ENCODE results near the gene OR51V1.

Gene OR51V1

GRCh38 chr11:5210376-5210885, 9.9 kb upstream of the OR51V1 start:
- Histone ChIP-seq H3K9me3 (ENCODE audit: control insufficient read depth, low read length) (no peaks in the 10 kb centered on the region), H3K36me3 (ENCODE audit: control insufficient read depth, insufficient read depth, low read length) (no peaks in the 10 kb centered on the region), H3K4me3 (ENCODE audit: extremely low read depth, insufficient read depth, low read length, poor library complexity, severe bottlenecking) (no peak overlapping the region), H3K27ac (ENCODE audit: low read depth, low read length, severe bottlenecking) (no peak overlapping the region), H3K4me1 (ENCODE audit: control insufficient read depth, insufficient read depth, low read length, poor library complexity, severe bottlenecking) (no peaks in the 10 kb centered on the region)
- WGBS, 2 experiments (ENCODE audit: insufficient coverage in 2 of 2), result 77 to 78% methylated on average over 3 to 6 of the region's 7 CpGs

GRCh38 chr11:5204787-5205186, 4.3 kb upstream of the OR51V1 start:
- no peaks in the 10 kb centered on the region for H3K4me1 ChIP-seq (ENCODE audit: control insufficient read depth, insufficient read depth, low read length, poor library complexity, severe bottlenecking)
- no peaks in the 10 kb centered on the region for H3K9me3 ChIP-seq (ENCODE audit: control insufficient read depth, low read length)
- no peak overlapping the region for H3K4me3 ChIP-seq (ENCODE audit: extremely low read depth, insufficient read depth, low read length, poor library complexity, severe bottlenecking)
- H3K36me3 ChIP-seq (ENCODE audit: control insufficient read depth, insufficient read depth, low read length), result no peaks in the 10 kb centered on the region
- WGBS, 2 experiments (ENCODE audit: insufficient coverage in 2 of 2), result no CpG with 5 or more reads among the region's 1 CpG
- no peak overlapping the region for H3K27ac ChIP-seq (ENCODE audit: low read depth, low read length, severe bottlenecking)

GRCh38 chr11:5203366-5203765, 2.9 kb upstream of the OR51V1 start:
- Histone ChIP-seq H3K27ac (ENCODE audit: low read depth, low read length, severe bottlenecking) (no peak overlapping the region), H3K36me3 (ENCODE audit: control insufficient read depth, insufficient read depth, low read length) (no peaks in the 10 kb centered on the region), H3K9me3 (ENCODE audit: control insufficient read depth, low read length) (no peaks in the 10 kb centered on the region), H3K4me1 (ENCODE audit: control insufficient read depth, insufficient read depth, low read length, poor library complexity, severe bottlenecking) (no peaks in the 10 kb centered on the region), H3K4me3 (ENCODE audit: extremely low read depth, insufficient read depth, low read length, poor library complexity, severe bottlenecking) (no peak overlapping the region)
- 89% methylated on average over 1 of the region's 2 CpGs; no CpG with 5 or more reads in 1 of the 2 experiments for WGBS, 2 experiments (ENCODE audit: insufficient coverage in 2 of 2)

GRCh38 chr11:5198285-5198684, 2.2 kb downstream of the OR51V1 start:
- H3K4me1 ChIP-seq (ENCODE audit: control insufficient read depth, insufficient read depth, low read length, poor library complexity, severe bottlenecking), result no peaks in the 10 kb centered on the region
- H3K36me3 ChIP-seq (ENCODE audit: control insufficient read depth, insufficient read depth, low read length), result no peaks in the 10 kb centered on the region
- H3K4me3 ChIP-seq (ENCODE audit: extremely low read depth, insufficient read depth, low read length, poor library complexity, severe bottlenecking), result no peak overlapping the region
- no peak overlapping the region for H3K27ac ChIP-seq (ENCODE audit: low read depth, low read length, severe bottlenecking)
- H3K9me3 ChIP-seq (ENCODE audit: control insufficient read depth, low read length), result no peaks in the 10 kb centered on the region

GRCh38 chr11:5197536-5197935, 2.9 kb downstream of the OR51V1 start:
- Histone ChIP-seq H3K36me3 (ENCODE audit: control insufficient read depth, insufficient read depth, low read length) (no peaks in the 10 kb centered on the region), H3K27ac (ENCODE audit: low read depth, low read length, severe bottlenecking) (no peak overlapping the region), H3K4me3 (ENCODE audit: extremely low read depth, insufficient read depth, low read length, poor library complexity, severe bottlenecking) (no peak overlapping the region), H3K4me1 (ENCODE audit: control insufficient read depth, insufficient read depth, low read length, poor library complexity, severe bottlenecking) (no peaks in the 10 kb centered on the region), H3K9me3 (ENCODE audit: control insufficient read depth, low read length) (no peaks in the 10 kb centered on the region)
- 82 to 93% methylated on average over 3 of the region's 3 CpGs for WGBS, 2 experiments (ENCODE audit: insufficient coverage in 2 of 2)

GRCh38 chr11:5196731-5197130, 3.8 kb downstream of the OR51V1 start:
- H3K36me3 ChIP-seq (ENCODE audit: control insufficient read depth, insufficient read depth, low read length), result no peaks in the 10 kb centered on the region
- H3K9me3 ChIP-seq (ENCODE audit: control insufficient read depth, low read length), result no peaks in the 10 kb centered on the region
- no peak overlapping the region for H3K27ac ChIP-seq (ENCODE audit: low read depth, low read length, severe bottlenecking)
- 62 to 64% methylated on average over 3 of the region's 3 CpGs for WGBS, 2 experiments (ENCODE audit: insufficient coverage in 2 of 2)
- no peaks in the 10 kb centered on the region for H3K4me1 ChIP-seq (ENCODE audit: control insufficient read depth, insufficient read depth, low read length, poor library complexity, severe bottlenecking)
- no peak overlapping the region for H3K4me3 ChIP-seq (ENCODE audit: extremely low read depth, insufficient read depth, low read length, poor library complexity, severe bottlenecking)

GRCh38 chr11:5196067-5196466, 4.4 kb downstream of the OR51V1 start:
- Histone ChIP-seq H3K9me3 (ENCODE audit: control insufficient read depth, low read length) (no peaks in the 10 kb centered on the region), H3K27ac (ENCODE audit: low read depth, low read length, severe bottlenecking) (no peak overlapping the region), H3K4me3 (ENCODE audit: extremely low read depth, insufficient read depth, low read length, poor library complexity, severe bottlenecking) (no peak overlapping the region), H3K4me1 (ENCODE audit: control insufficient read depth, insufficient read depth, low read length, poor library complexity, severe bottlenecking) (no peaks in the 10 kb centered on the region), H3K36me3 (ENCODE audit: control insufficient read depth, insufficient read depth, low read length) (no peaks in the 10 kb centered on the region)
- 49 to 77% methylated on average over 3 to 5 of the region's 5 CpGs for WGBS, 2 experiments (ENCODE audit: insufficient coverage in 2 of 2)

- H3K9me3 ChIP-seq (ENCODE audit: control insufficient read depth, low read length), result peaks cover 5% of the 10 kb centered on the region
- H3K4me3 ChIP-seq (ENCODE audit: extremely low read depth, insufficient read depth, low read length, poor library complexity, severe bottlenecking), result no peak overlapping the region
- H3K27ac ChIP-seq (ENCODE audit: low read depth, low read length, severe bottlenecking), result no peak overlapping the region
- 40% methylated on average over 1 of the region's 1 CpG; no CpG with 5 or more reads in 1 of the 2 experiments for WGBS, 2 experiments (ENCODE audit: insufficient coverage in 2 of 2)
- no peaks in the 10 kb centered on the region for H3K4me1 ChIP-seq (ENCODE audit: control insufficient read depth, insufficient read depth, low read length, poor library complexity, severe bottlenecking)
- H3K36me3 ChIP-seq (ENCODE audit: control insufficient read depth, insufficient read depth, low read length), result no peaks in the 10 kb centered on the region
Measured at GRCh38 chr11:5192738-5193137, 7.7 kb downstream of the OR51V1 start.

- Histone ChIP-seq H3K9me3 (ENCODE audit: control insufficient read depth, low read length) (peaks cover 5% of the 10 kb centered on the region), H3K4me3 (ENCODE audit: extremely low read depth, insufficient read depth, low read length, poor library complexity, severe bottlenecking) (no peak overlapping the region), H3K36me3 (ENCODE audit: control insufficient read depth, insufficient read depth, low read length) (no peaks in the 10 kb centered on the region), H3K4me1 (ENCODE audit: control insufficient read depth, insufficient read depth, low read length, poor library complexity, severe bottlenecking) (no peaks in the 10 kb centered on the region), H3K27ac (ENCODE audit: low read depth, low read length, severe bottlenecking) (no peak overlapping the region)
- 86 to 100% methylated on average over 1 of the region's 2 CpGs for WGBS, 2 experiments (ENCODE audit: insufficient coverage in 2 of 2)
Measured at GRCh38 chr11:5188201-5188600, 12.3 kb downstream of the OR51V1 start.

GRCh38 chr11:5178046-5178837, 22.2 kb downstream of the OR51V1 start:
- H3K36me3 ChIP-seq (ENCODE audit: control insufficient read depth, insufficient read depth, low read length), result no peaks in the 10 kb centered on the region
- no peak overlapping the region for H3K27ac ChIP-seq (ENCODE audit: low read depth, low read length, severe bottlenecking)
- H3K4me1 ChIP-seq (ENCODE audit: control insufficient read depth, insufficient read depth, low read length, poor library complexity, severe bottlenecking), result no peaks in the 10 kb centered on the region
- 80 to 83% methylated on average over 9 of the region's 10 CpGs for WGBS, 2 experiments (ENCODE audit: insufficient coverage in 2 of 2)
- no peaks in the 10 kb centered on the region for H3K9me3 ChIP-seq (ENCODE audit: control insufficient read depth, low read length)
- no peak overlapping the region for H3K4me3 ChIP-seq (ENCODE audit: extremely low read depth, insufficient read depth, low read length, poor library complexity, severe bottlenecking)

- no peaks in the 10 kb centered on the region for H3K36me3 ChIP-seq (ENCODE audit: control insufficient read depth, insufficient read depth, low read length)
- H3K4me1 ChIP-seq (ENCODE audit: control insufficient read depth, insufficient read depth, low read length, poor library complexity, severe bottlenecking), result no peaks in the 10 kb centered on the region
- no peak overlapping the region for H3K4me3 ChIP-seq (ENCODE audit: extremely low read depth, insufficient read depth, low read length, poor library complexity, severe bottlenecking)
- H3K27ac ChIP-seq (ENCODE audit: low read depth, low read length, severe bottlenecking), result no peak overlapping the region
- no peaks in the 10 kb centered on the region for H3K9me3 ChIP-seq (ENCODE audit: control insufficient read depth, low read length)
- 74 to 100% methylated on average over 4 to 6 of the region's 7 CpGs for WGBS, 2 experiments (ENCODE audit: insufficient coverage in 2 of 2)
Measured at GRCh38 chr11:5174934-5175333, 25.5 kb downstream of the OR51V1 start.
